ENCODE measurements around the gene HAUS3. TPM values are rescaled to one million over a fixed set of nuclear protein-coding genes. Genes with fewer than 3 reads are reported as not detected.

HAUS3 gene
- total and polyA plus RNA-seq, 2 experiments from 2014 or later: 13.8 to 14.9 TPM

DNA sequence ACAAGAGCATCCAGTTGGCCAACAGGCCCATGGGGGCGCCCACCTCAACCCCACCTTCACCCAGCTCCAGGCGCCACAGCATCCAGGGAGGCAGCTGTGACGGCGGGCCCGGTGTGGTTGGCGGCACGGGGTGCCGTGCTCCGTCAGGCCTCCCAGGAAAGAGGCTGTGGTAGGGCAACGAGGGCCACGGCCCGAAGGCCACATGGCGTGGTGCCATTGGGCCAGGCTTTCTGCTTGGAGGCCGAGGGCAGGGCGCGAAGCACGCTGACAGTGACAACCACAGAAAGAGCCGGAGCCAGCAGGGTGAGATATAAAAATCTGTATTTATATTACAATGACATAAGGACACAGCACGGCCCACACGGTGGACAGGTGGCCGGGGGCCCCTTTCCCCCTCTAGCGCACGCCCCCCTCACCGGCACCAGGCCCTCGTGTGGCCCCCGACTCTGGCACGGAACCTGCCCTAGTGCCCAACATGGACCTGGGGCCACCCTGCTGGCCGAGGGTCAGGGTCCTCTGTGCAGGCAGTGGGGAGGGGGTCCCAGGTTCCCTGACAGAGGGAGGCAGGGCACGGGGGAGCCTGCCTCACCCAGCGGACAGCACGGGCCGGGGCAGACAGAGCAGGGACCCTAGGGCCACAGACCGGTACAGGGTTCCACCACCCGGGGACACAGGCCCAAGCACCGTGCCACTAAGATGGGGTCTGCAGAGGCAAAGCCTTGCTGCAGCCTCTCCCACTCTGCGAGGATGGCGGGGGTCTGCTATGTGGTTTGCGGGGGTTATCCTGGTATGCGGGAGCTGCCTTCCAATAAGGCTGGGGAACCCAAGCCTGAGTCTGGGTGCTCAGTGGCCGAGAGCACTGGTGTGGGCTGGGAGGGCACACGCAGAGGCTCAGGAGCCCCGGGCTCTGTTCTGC, 5.5 kb upstream of the HAUS3 start:
- TF ChIP-seq EZH2phosphoT487 (IDR thresholded peaks at IDR 0.05; ENCODE audit: insufficient read depth, low read depth) (no peak), EZH2 (IDR thresholded peaks at IDR 0.05; ENCODE audit: insufficient read depth, poor library complexity, severe bottlenecking) (no peak)
- H3F3A ChIP-seq (ENCODE audit: insufficient read depth): peaks cover 18% of the 10 kb centered on the region
- no peaks in the 10 kb centered on the region for H3K9me3 ChIP-seq (ENCODE audit: low read depth)
- no peaks in the 10 kb centered on the region; the same call in 1 of the 2 replicates for H3K36me3 ChIP-seq (ENCODE audit: low read depth)
- WGBS, 2 experiments (ENCODE audit: low coverage in 1 of 2, low lambda C conversion rate in 2 of 2, missing lambda C conversion rate in 2 of 2): 88 to 90% methylated on average over 37 to 42 of the region's 42 CpGs
- H3K9ac ChIP-seq: no peak overlapping the region
- no peak overlapping the region for H3K4me3 ChIP-seq
- H3K27ac ChIP-seq: no peak overlapping the region
- no peaks in the 10 kb centered on the region for H4K20me1 ChIP-seq (ENCODE audit: insufficient read depth)
- H2AFZ ChIP-seq: no peak overlapping the region
- no peak overlapping the region for H3K4me2 ChIP-seq (ENCODE audit: unreplicated experiment)
- H3K9me2 ChIP-seq (ENCODE audit: insufficient read depth): no peaks in the 10 kb centered on the region
- in situ Hi-C loops (cut with MboI): no loop called here
- DNase-seq: no peak
- H3K27me3 ChIP-seq (replicated peaks; ENCODE audit: insufficient read depth): no peaks in the 10 kb centered on the region
- no peaks in the 10 kb centered on the region for H3K79me2 ChIP-seq (ENCODE audit: insufficient read depth)
- no peaks in the 10 kb centered on the region for H3K4me1 ChIP-seq (ENCODE audit: insufficient read depth)

DNA sequence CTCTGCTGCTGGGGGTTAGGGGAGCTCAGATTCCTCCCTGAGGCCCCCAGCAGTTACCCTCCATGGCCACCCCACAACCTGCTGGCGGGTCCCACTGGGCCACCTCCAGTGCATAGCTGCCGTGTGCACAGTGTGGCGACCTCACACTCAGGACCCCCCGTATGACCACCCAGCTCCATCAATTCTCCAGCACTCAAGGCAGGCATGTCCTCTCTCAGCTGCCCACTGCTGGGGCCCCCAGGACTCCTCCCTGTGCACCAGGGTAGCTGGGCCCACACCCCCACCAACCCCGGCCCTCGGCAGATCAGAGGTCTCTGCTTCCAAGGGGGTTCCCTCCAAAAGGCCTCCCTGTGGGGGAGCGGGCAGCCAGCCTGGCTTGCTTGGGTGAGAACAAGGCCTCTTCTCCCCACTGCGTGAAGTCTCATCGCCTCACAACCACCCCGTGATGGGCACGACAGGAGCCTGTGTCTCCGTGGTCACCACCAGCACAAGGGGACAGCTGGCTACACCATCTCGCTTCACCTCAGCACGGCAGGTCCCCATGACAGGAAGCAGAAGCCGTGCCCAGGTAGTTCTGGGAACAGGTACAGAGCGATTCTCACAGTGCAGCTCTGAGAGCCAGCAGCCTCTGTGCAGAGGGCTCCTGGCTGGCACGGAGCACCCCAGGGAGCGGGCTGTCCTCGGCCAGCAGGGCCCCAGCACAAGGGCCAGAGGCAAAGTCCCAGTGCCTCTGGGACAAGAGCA, 4.6 kb upstream of the HAUS3 start:
- no peaks in the 10 kb centered on the region for H4K20me1 ChIP-seq (ENCODE audit: insufficient read depth)
- DNase-seq: no peak
- in situ Hi-C loops (cut with MboI): no loop called here

DNA sequence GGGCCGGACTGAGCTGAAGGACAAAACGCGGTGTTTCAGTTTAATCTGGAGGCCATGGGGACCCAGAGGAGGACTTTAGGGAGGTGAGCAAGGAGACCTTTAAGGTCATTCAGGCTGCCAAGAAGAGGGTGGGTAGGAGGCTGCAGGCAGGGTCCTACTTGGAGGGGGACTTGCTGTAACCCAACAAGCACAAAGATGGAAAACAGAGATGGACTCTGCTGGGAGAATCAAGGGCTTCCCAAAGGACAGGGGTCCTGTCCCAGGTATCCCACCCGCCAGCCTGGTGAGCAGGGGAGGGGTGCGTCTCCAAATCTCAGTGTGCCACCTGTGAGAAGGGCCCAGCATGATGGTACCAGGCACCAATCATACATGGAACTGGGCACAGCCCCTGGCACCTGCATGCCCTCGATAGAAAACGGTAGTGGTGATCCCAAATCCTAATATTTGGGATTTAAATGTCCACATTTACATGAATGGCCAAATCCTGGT, 3.9 kb upstream of the HAUS3 start:
- peaks cover 9% of the 10 kb centered on the region for H3K79me2 ChIP-seq (ENCODE audit: insufficient read depth)
- H3K9me3 ChIP-seq (ENCODE audit: low read depth): no peaks in the 10 kb centered on the region
- H3F3A ChIP-seq (ENCODE audit: insufficient read depth): peaks cover 18% of the 10 kb centered on the region
- H3K27ac ChIP-seq: no peak overlapping the region
- TF ChIP-seq EZH2phosphoT487 (IDR thresholded peaks at IDR 0.05; ENCODE audit: insufficient read depth, low read depth): no peak
- TF ChIP-seq EZH2 (IDR thresholded peaks at IDR 0.05; ENCODE audit: insufficient read depth, poor library complexity, severe bottlenecking): no peak
- DNase-seq: no peak
- no peaks in the 10 kb centered on the region; the same call in 1 of the 2 replicates for H3K36me3 ChIP-seq (ENCODE audit: low read depth)
- H3K9ac ChIP-seq: no peak overlapping the region
- peaks cover under 1% of the 10 kb centered on the region; the same call in 1 of the 2 replicates for H3K4me1 ChIP-seq (ENCODE audit: insufficient read depth)
- no peaks in the 10 kb centered on the region for H3K9me2 ChIP-seq (ENCODE audit: insufficient read depth)
- H3K27me3 ChIP-seq (replicated peaks; ENCODE audit: insufficient read depth): no peaks in the 10 kb centered on the region
- no peak overlapping the region for H3K4me3 ChIP-seq
- no peak overlapping the region for H3K4me2 ChIP-seq (ENCODE audit: unreplicated experiment)
- H2AFZ ChIP-seq: no peak overlapping the region
- WGBS, 2 experiments (ENCODE audit: low coverage in 1 of 2, low lambda C conversion rate in 2 of 2, missing lambda C conversion rate in 2 of 2): 76 to 79% methylated on average over 7 of the region's 7 CpGs
- in situ Hi-C loops (cut with MboI): no loop called here
- no peaks in the 10 kb centered on the region for H4K20me1 ChIP-seq (ENCODE audit: insufficient read depth)

More for the DNA sequence above, 4.6 kb upstream of the HAUS3 start:
- Histone ChIP-seq H3K4me1 (ENCODE audit: insufficient read depth) (no peaks in the 10 kb centered on the region), H3K27me3 (replicated peaks; ENCODE audit: insufficient read depth) (no peaks in the 10 kb centered on the region), H3K9ac (no peak overlapping the region), H3K4me3 (no peak overlapping the region), H3K27ac (no peak overlapping the region), H3K36me3 (ENCODE audit: low read depth) (no peaks in the 10 kb centered on the region; the same call in 1 of the 2 replicates), H3K9me2 (ENCODE audit: insufficient read depth) (no peaks in the 10 kb centered on the region), H2AFZ (no peak overlapping the region), H3F3A (ENCODE audit: insufficient read depth) (peaks cover 18% of the 10 kb centered on the region), H3K4me2 (ENCODE audit: unreplicated experiment) (no peak overlapping the region), H3K9me3 (ENCODE audit: low read depth) (no peaks in the 10 kb centered on the region), H3K79me2 (ENCODE audit: insufficient read depth) (peaks cover 2% of the 10 kb centered on the region)
- TF ChIP-seq EZH2 (IDR thresholded peaks at IDR 0.05; ENCODE audit: insufficient read depth, poor library complexity, severe bottlenecking): no peak
- no peak for TF ChIP-seq EZH2phosphoT487 (IDR thresholded peaks at IDR 0.05; ENCODE audit: insufficient read depth, low read depth)
- WGBS, 2 experiments (ENCODE audit: low coverage in 1 of 2, low lambda C conversion rate in 2 of 2, missing lambda C conversion rate in 2 of 2): 77 to 83% methylated on average over 19 of the region's 19 CpGs

DNA sequence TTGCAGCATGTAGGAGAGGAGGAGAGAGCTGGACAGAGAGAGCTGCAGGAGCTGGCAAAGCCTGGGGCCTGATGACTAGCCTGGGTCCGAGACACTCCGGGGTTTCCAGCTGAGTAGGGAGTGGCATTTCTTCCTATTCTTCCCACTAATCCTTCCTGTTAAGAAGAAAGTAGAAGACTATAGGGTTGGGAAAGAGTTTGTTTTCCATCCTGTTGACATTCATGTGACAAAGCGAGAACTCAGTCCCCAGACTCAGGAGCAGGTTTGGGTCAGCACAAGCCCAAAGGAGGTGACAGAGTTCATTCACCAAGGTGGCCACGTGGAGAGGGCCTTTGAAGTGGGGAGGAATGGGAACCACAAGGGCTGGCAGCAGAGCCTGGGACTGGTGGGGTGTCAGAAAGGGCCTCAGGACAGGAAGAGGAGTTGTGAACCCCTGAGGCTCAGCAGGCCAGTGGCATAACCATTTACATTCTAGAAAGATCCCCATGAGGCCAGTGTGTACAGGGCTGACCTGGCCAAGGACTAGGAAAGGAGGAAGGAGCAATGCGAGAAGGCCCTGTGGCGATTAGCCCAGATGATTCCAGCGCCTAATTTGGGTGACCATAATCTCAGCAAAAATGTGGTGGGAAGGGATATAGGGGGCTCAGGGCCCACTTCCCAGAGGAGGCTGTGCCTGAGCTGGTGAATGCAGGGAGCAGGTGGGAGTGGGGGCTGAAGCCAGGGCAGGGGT, 3.3 kb upstream of the HAUS3 start:
- peaks cover 18% of the 10 kb centered on the region for H3F3A ChIP-seq (ENCODE audit: insufficient read depth)
- H3K9ac ChIP-seq: no peak overlapping the region
- DNase-seq: no peak
- H3K79me2 ChIP-seq (ENCODE audit: insufficient read depth): peaks cover 15% of the 10 kb centered on the region
- TF ChIP-seq EZH2phosphoT487 (IDR thresholded peaks at IDR 0.05; ENCODE audit: insufficient read depth, low read depth): no peak
- WGBS, 2 experiments (ENCODE audit: low coverage in 1 of 2, low lambda C conversion rate in 2 of 2, missing lambda C conversion rate in 2 of 2): 68 to 69% methylated on average over 7 of the region's 7 CpGs
- H3K9me3 ChIP-seq (ENCODE audit: low read depth): no peaks in the 10 kb centered on the region
- no peaks in the 10 kb centered on the region for H3K27me3 ChIP-seq (replicated peaks; ENCODE audit: insufficient read depth)
- H4K20me1 ChIP-seq (ENCODE audit: insufficient read depth): no peaks in the 10 kb centered on the region
- no peak overlapping the region for H3K27ac ChIP-seq
- H3K4me2 ChIP-seq (ENCODE audit: unreplicated experiment): no peak overlapping the region
- no peak overlapping the region for H3K4me3 ChIP-seq
- in situ Hi-C loops (cut with MboI): no loop called here
- no peaks in the 10 kb centered on the region for H3K9me2 ChIP-seq (ENCODE audit: insufficient read depth)
- H3K4me1 ChIP-seq (ENCODE audit: insufficient read depth): peaks cover 6% of the 10 kb centered on the region
- no peak overlapping the region for H2AFZ ChIP-seq
- H3K36me3 ChIP-seq (ENCODE audit: low read depth): no peaks in the 10 kb centered on the region

Measured in GM23248 (cell line).